ENCODE data around the gene HDHD3.

HDHD3 gene

DNA sequence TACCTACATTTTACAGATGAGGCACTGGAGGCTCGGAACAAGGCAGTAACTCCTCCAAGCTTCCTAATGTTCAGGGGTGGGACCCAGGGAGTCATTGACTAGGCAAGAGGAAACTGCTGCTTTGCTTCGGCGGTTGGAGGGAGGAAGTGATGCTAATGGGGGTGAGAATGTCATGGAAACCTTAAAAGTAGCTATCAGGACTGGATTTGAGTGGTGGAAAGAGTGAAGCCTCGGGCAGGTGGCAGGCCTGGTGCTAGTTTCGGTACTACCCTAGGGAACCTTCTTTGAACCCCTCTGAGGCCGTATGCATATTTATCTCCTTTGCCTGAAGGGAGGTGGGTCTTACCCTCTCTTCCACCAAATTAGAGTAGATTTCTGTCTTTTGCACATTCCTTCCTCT lies 25.8 kb downstream of the HDHD3 start:
- no peak for DNase-seq (ENCODE audit: extremely low read depth, low read depth)
- TF ChIP-seq, protein P1, sequence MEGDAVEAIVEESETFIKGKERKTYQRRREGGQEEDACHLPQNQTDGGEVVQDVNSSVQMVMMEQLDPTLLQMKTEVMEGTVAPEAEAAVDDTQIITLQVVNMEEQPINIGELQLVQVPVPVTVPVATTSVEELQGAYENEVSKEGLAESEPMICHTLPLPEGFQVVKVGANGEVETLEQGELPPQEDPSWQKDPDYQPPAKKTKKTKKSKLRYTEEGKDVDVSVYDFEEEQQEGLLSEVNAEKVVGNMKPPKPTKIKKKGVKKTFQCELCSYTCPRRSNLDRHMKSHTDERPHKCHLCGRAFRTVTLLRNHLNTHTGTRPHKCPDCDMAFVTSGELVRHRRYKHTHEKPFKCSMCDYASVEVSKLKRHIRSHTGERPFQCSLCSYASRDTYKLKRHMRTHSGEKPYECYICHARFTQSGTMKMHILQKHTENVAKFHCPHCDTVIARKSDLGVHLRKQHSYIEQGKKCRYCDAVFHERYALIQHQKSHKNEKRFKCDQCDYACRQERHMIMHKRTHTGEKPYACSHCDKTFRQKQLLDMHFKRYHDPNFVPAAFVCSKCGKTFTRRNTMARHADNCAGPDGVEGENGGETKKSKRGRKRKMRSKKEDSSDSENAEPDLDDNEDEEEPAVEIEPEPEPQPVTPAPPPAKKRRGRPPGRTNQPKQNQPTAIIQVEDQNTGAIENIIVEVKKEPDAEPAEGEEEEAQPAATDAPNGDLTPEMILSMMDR (IDR thresholded peaks at IDR 0.05; ENCODE audit: low read depth, low read length, missing control alignments) = no peak
- no peak overlapping the region for H3K4me3 ChIP-seq (replicated peaks; ENCODE audit: low read depth, low read length)

GRCh38 chr9:113350107-113350661 lies 26.6 kb downstream of the HDHD3 start:
- H3K4me3 ChIP-seq (replicated peaks; ENCODE audit: low read depth, low read length) = no peak overlapping the region
- DNase-seq (ENCODE audit: extremely low read depth, low read depth) = no peak
- TF ChIP-seq, protein P1 (IDR thresholded peaks at IDR 0.05; ENCODE audit: low read depth, low read length, missing control alignments) = no peak

DNA sequence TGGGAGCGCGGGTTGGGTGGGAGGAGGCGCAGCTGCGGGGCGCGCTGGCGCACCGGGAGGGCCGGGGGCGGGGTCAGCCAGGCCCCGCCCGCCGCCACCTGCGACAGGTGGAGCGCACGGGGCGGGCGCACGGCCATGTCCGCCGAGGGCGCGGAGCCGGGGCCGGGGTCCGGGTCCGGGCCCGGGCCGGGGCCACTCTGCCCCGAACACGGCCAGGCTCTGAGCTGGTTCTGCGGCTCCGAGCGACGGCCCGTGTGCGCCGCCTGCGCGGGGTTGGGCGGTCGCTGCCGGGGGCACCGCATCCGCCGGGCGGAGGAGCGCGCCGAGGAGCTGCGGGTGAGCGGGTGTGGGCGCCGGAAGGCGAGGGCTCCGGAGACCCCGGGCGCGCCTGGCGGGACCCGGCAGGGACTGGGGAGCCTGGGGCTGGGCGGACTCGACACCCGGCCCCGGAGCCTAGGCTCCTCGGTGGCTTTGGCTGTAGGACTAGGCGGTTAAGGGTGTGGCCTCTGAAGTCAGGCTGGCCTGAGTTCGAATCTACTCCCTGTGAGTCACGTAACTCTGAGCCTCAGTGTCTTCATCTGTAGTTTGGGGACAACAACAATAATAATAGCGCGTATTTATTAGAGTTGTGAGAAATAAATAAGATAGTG lies 27.2 kb downstream of the HDHD3 start, which contains the start of gene BSPRY:
BSPRY (plus strand) TSS at position 97 of the 650 bp plus-strand sequence; CDS start at position 136, 39 bp downstream.
- DNase-seq (ENCODE audit: extremely low read depth, low read depth) = no peak

DNA sequence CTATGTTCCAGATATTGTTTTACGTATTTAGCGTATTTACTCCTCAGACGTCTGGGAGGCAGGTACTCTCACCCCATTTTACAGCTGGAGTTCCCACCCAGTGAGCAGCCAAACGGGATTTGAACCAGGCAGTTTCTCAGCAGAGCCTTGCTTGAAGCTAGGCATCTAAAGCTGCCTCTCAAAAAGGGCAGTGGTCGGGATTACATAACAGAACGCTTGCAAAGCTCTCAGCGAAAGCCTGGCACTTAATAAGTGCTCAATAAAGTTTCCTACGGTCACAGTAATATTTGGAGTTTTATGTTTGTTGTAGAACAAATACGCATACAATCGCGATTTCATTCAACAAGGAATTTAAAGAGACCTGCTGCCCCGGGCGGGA lies 27.7 kb downstream of the HDHD3 start:
- H3K4me3 ChIP-seq (replicated peaks; ENCODE audit: low read depth, low read length) = no peak overlapping the region
- DNase-seq (ENCODE audit: extremely low read depth, low read depth) = no peak
- TF ChIP-seq, protein P1 (IDR thresholded peaks at IDR 0.05; ENCODE audit: low read depth, low read length, missing control alignments) = no peak

More for the DNA sequence above, 27.2 kb downstream of the HDHD3 start, which contains the start of gene BSPRY:
- H3K4me3 ChIP-seq (replicated peaks; ENCODE audit: low read depth, low read length) = no peak within 1 kb of the TSS
- TF ChIP-seq, protein P1 (IDR thresholded peaks at IDR 0.05; ENCODE audit: low read depth, low read length, missing control alignments) = no peak

DNA sequence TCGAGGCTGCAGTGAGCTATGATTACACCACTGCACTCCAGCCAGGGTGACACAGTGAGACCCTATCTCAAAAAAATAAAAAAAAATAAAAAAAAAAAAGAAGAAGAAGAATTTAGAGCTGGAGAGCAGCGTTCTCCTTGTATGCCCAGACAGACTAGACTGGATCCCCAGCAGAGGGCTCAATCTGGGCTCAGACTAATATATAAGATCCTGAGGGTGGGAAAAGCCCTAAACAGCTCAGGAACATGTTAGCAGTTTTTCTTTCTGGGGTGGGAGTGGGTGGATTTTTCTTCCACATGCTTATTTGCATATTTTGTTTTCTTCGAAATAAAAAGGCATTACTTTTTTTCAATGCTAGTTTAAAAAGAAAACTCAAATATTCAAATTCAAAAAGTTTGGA lies 28.3 kb downstream of the HDHD3 start:
- no peak for DNase-seq (ENCODE audit: extremely low read depth, low read depth)

DNA sequence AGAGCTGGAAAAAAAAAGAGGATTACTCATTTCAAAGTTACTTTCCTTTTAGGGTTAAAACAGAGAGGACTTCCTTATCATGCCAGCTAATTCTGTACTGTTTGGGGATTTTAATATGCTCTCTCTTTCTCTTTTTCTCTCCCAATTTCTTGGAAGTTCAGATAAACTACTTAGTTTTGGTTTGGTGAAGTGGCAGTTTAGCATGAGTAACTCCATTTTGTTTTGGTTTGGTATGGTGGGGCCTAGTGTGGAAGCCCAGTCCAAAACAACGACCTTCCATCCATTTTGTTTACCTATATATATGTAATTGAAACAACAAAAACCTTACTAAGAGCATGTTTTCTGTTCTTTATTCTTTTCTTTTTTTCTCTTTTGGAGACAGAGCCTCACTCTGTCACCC lies 31.1 kb downstream of the HDHD3 start:
- no peak overlapping the region for H3K4me3 ChIP-seq (replicated peaks; ENCODE audit: low read depth, low read length)
- DNase-seq (ENCODE audit: extremely low read depth, low read depth) = no peak
- TF ChIP-seq, protein P1 (IDR thresholded peaks at IDR 0.05; ENCODE audit: low read depth, low read length, missing control alignments) = no peak

More for the DNA sequence above, 28.3 kb downstream of the HDHD3 start:
- H3K4me3 ChIP-seq (replicated peaks; ENCODE audit: low read depth, low read length) = no peak overlapping the region
- TF ChIP-seq, protein P1 (IDR thresholded peaks at IDR 0.05; ENCODE audit: low read depth, low read length, missing control alignments) = no peak

Measured in HFF-Myc (cell line).